Measurements from ENCODE around the gene RTN4IP1. TPM values are rescaled to one million over a fixed set of nuclear protein-coding genes. Genes with fewer than 3 reads are reported as not detected.

The RTN4IP1 gene
- total and polyA plus RNA-seq, 9 of the 15 experiments (the other 6 are each of a cell fraction or from before 2014, with no cell fraction given), result 17.9 to 46.0 (median 22.2) TPM

DNA sequence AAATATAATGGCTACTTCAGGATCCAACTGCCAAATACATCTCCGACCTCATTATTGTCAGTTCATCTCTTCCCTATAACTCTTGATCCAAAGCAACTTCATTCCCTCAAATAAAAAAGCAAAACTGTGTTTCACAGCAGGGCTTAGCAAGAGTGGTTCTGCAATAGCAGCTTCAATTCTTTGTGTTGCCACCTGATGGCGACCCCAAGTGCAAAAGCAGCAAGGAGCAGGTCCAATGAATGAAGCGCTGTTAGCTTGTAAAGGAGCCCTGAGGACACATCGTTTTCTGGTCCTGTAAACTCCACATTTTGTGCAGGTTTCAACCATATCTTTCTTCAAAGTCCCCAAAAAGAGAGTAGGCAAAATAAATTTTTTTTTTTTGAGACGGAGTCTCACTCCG lies 19.6 kb downstream of the RTN4IP1 start (continued):
- TF ChIP-seq REST (IDR thresholded peaks at IDR 0.05; ENCODE audit: borderline replicate concordance) (peak; percentile 30; the same call in 1 of the 2 replicates), REST (CRISPR knock-in tag; IDR thresholded peaks at IDR 0.05; ENCODE audit: low read depth) (no peak), DMBX1 (CRISPR knock-in tag; IDR thresholded peaks at IDR 0.05; ENCODE audit: borderline replicate concordance) (no peak)

Measured in K562 (cell line).